Measurements from ENCODE around the gene AP5Z1.

- TF ChIP-seq, protein P1, sequence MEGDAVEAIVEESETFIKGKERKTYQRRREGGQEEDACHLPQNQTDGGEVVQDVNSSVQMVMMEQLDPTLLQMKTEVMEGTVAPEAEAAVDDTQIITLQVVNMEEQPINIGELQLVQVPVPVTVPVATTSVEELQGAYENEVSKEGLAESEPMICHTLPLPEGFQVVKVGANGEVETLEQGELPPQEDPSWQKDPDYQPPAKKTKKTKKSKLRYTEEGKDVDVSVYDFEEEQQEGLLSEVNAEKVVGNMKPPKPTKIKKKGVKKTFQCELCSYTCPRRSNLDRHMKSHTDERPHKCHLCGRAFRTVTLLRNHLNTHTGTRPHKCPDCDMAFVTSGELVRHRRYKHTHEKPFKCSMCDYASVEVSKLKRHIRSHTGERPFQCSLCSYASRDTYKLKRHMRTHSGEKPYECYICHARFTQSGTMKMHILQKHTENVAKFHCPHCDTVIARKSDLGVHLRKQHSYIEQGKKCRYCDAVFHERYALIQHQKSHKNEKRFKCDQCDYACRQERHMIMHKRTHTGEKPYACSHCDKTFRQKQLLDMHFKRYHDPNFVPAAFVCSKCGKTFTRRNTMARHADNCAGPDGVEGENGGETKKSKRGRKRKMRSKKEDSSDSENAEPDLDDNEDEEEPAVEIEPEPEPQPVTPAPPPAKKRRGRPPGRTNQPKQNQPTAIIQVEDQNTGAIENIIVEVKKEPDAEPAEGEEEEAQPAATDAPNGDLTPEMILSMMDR (IDR thresholded peaks at IDR 0.05) = no peak
- no peak for TF ChIP-seq POLR2A (IDR thresholded peaks at IDR 0.05)
Observed at GRCh38 chr7:4836206-4836661, 60.8 kb downstream of the AP5Z1 start.

All from heart left ventricle (tissue), 13 donors.